Mammary epithelial cell (primary cell): ENCODE results near the gene DMXL2.

Experiments
- CTCF ChIP-seq, 2 donors: IDR thresholded peaks in 1 of 2; conservative IDR thresholded peaks in 1 of 2; 2 replicates each; pipeline ENCODE4 v1.5.1; 2011 to 2012; ENCODE audit warnings: inconsistent platforms in 2 of 2, low read length in 2 of 2, mild to moderate bottlenecking in 2 of 2, control low read depth in 1 of 2, low read depth in 1 of 2; ENCODE audit not compliant: insufficient read depth in 1 of 2; ENCODE audit errors: extremely low read depth in 1 of 2
- EZH2 ChIP-seq: IDR thresholded peaks from 2 replicates; pipeline ENCODE4 v1.6.1; 2012; ENCODE audit warnings: low read length, inconsistent platforms, borderline replicate concordance

- no peak for TF ChIP-seq CTCF (conservative IDR thresholded peaks at IDR 0.05 in 1 of 2, IDR thresholded peaks at IDR 0.05 in 1 of 2; ENCODE audit: extremely low read depth in 1 of 2, insufficient read depth in 1 of 2, low read depth in 1 of 2, low read length in 2 of 2)
- no peak for TF ChIP-seq EZH2
Measured at GRCh38 chr15:51622604-51623370, at the start of gene DMXL2.
